Thoracic aorta (tissue), 2 donors: ENCODE measurements around the gene POU2AF1. TPM values are rescaled to one million over a fixed set of nuclear protein-coding genes. Genes with fewer than 3 reads are reported as not detected.

Source experiments
- ATAC-seq: fragments of 150-250 bp; one replicate; pipeline ENCODE4 v1.8.0; 2017; ENCODE audit warnings: low read depth; ENCODE audit not compliant: insufficient number of reproducible peaks, low FRiP score
- DNase-seq: peaks from one replicate; pipeline ENCODE4 v3.0.0-alpha.2; 2020; ENCODE audit warnings: low spot score
- H3K27ac ChIP-seq, 2 donors: fragments of 200-600 bp; sonication (generic); 1 replicate in 1 of 2; 2 replicates in 1 of 2; pipeline ENCODE4 v1.5.1; 2016; ENCODE audit warnings: mild to moderate bottlenecking in 2 of 2, moderate library complexity in 2 of 2
- H3K27me3 ChIP-seq: fragments of 200-600 bp; sonication (generic); replicated peaks from 2 replicates; pipeline ENCODE4 v1.6.0; 2016; ENCODE audit warnings: mild to moderate bottlenecking; ENCODE audit not compliant: insufficient read depth
- H3K36me3 ChIP-seq: fragments of 200-600 bp; sonication (generic); one replicate; pipeline ENCODE4 v1.5.1; 2016
- H3K4me1 ChIP-seq, 2 donors: fragments of 200-600 bp; sonication (generic); 1 replicate in 1 of 2; 2 replicates in 1 of 2; pipeline versions ENCODE4 v1.5.1 to v1.6.0; 2016; ENCODE audit warnings: low read depth in 2 of 2, mild to moderate bottlenecking in 1 of 2; ENCODE audit not compliant: control insufficient read depth in 1 of 2
- H3K4me3 ChIP-seq: fragments of 200-600 bp; sonication (generic); 2 replicates; pipeline ENCODE4 v1.5.1; 2016; ENCODE audit warnings: mild to moderate bottlenecking
- H3K9me3 ChIP-seq: fragments of 200-600 bp; sonication (generic); 2 replicates; pipeline ENCODE4 v1.5.1; 2016
- CTCF ChIP-seq: fragments of 200-600 bp; sonication (generic); IDR thresholded peaks from one replicate; pipeline ENCODE4 v1.5.1; 2019; ENCODE audit warnings: antibody characterized with exemption
- total RNA-seq, 2 donors: library from RNA; depleted of rRNA; stranded (reverse); fragments of >200 nt; gene quantifications; one replicate each; pipeline versions ENCODE4 v1.1.0 to v1.2.3, GENCODE V29; 2016

POU2AF1 gene
- total RNA-seq, 2 donors from 2014 or later, result not detected

- Histone ChIP-seq H3K27ac (no peak overlapping the region), H3K4me3 (no peak overlapping the region), H3K27me3 (no peaks in the 10 kb centered on the region), H3K36me3 (no peaks in the 10 kb centered on the region), H3K4me1 (peaks cover 5% of the 10 kb centered on the region in 2 donors), H3K9me3 (no peaks in the 10 kb centered on the region)
- DNase-seq (no peak), ATAC-seq (no peak)
- no peak for TF ChIP-seq CTCF
Measured at GRCh38 chr11:111308140-111308539, 70.9 kb downstream of the POU2AF1 start.

- no peak for TF ChIP-seq CTCF
- no peaks in the 10 kb centered on the region for H3K36me3 ChIP-seq
- ATAC-seq (no peak), DNase-seq (no peak)
- no peak overlapping the region for H3K27ac ChIP-seq
- peaks cover 5 to 8% of the 10 kb centered on the region in 2 donors for H3K4me1 ChIP-seq
- H3K4me3 ChIP-seq, result no peak overlapping the region
- no peaks in the 10 kb centered on the region for H3K27me3 ChIP-seq
- no peaks in the 10 kb centered on the region for H3K9me3 ChIP-seq
Measured at GRCh38 chr11:111307472-111308108, 71.5 kb downstream of the POU2AF1 start.

- Histone ChIP-seq H3K27ac (no peak overlapping the region), H3K36me3 (no peaks in the 10 kb centered on the region), H3K4me3 (no peak overlapping the region), H3K4me1 (peaks cover 5 to 8% of the 10 kb centered on the region in 2 donors), H3K27me3 (no peaks in the 10 kb centered on the region), H3K9me3 (no peaks in the 10 kb centered on the region)
- DNase-seq (no peak), ATAC-seq (no peak)
- TF ChIP-seq CTCF, result no peak
Measured at GRCh38 chr11:111306321-111306720, 72.8 kb downstream of the POU2AF1 start.

GRCh38 chr11:111305876-111306275 is 73.2 kb downstream of the POU2AF1 start:
- Histone ChIP-seq H3K27me3 (no peaks in the 10 kb centered on the region), H3K4me3 (no peak overlapping the region), H3K9me3 (no peaks in the 10 kb centered on the region), H3K27ac (no peak overlapping the region), H3K36me3 (no peaks in the 10 kb centered on the region), H3K4me1 (peaks cover 5 to 8% of the 10 kb centered on the region in 2 donors)
- no peak for TF ChIP-seq CTCF
- DNase-seq (no peak), ATAC-seq (no peak)

- no peak overlapping the region for H3K27ac ChIP-seq
- no peak for ATAC-seq
Measured at GRCh38 chr11:111305162-111305802, 73.8 kb downstream of the POU2AF1 start.

More at GRCh38 chr11:111305162-111305802, 73.8 kb downstream of the POU2AF1 start:
- Histone ChIP-seq H3K27me3 (no peaks in the 10 kb centered on the region), H3K9me3 (no peaks in the 10 kb centered on the region), H3K4me1 (peaks cover 5 to 11% of the 10 kb centered on the region in 2 donors), H3K36me3 (no peaks in the 10 kb centered on the region), H3K4me3 (no peak overlapping the region)
- no peak for TF ChIP-seq CTCF
- DNase-seq, result no peak
